Retinal pigment epithelial cell (primary cell): Measurements from ENCODE around the gene SNX14.

Source experiments
- DNase-seq: peaks from one replicate; pipeline ENCODE4 v3.0.0-alpha.2; 2010; ENCODE audit warnings: low read depth
- H3K4me3 ChIP-seq: 2 replicates; pipeline ENCODE4 v1.5.1; 2011; ENCODE audit warnings: mild to moderate bottlenecking, low read length, control low read depth, moderate library complexity
- CTCF ChIP-seq: conservative IDR thresholded peaks from 2 replicates; pipeline ENCODE4 v1.5.1; 2011; ENCODE audit warnings: low read depth, low read length, control low read depth, inconsistent platforms

Gene SNX14

GRCh38 chr6:85490516-85491248, 103.0 kb downstream of the SNX14 start:
- no peak for TF ChIP-seq CTCF
- DNase-seq: no peak
- no peak overlapping the region for H3K4me3 ChIP-seq

GRCh38 chr6:85484948-85485347, 108.7 kb downstream of the SNX14 start:
- TF ChIP-seq CTCF: no peak
- no peak for DNase-seq
- no peak overlapping the region for H3K4me3 ChIP-seq

- TF ChIP-seq CTCF: no peak
- DNase-seq: no peak
- no peak overlapping the region for H3K4me3 ChIP-seq
Measured at GRCh38 chr6:85483846-85484245, 109.8 kb downstream of the SNX14 start.

GRCh38 chr6:85482905-85483700, 110.6 kb downstream of the SNX14 start:
- peak; percentile 100 for TF ChIP-seq CTCF
- no peak overlapping the region for H3K4me3 ChIP-seq
- DNase-seq: no peak

- no peak overlapping the region for H3K4me3 ChIP-seq
- no peak for DNase-seq
- no peak for TF ChIP-seq CTCF
Measured at GRCh38 chr6:85482206-85482904, 111.3 kb downstream of the SNX14 start.

- no peak overlapping the region for H3K4me3 ChIP-seq
- TF ChIP-seq CTCF: no peak
- DNase-seq: no peak
Measured at GRCh38 chr6:85479208-85479607, 114.5 kb downstream of the SNX14 start.
